Memory B cell (primary cell): ENCODE data around the gene SNRNP27.

Experiments used
- ATAC-seq: fragments of 150-1000 bp; cut with Tn5 transposase; 2 replicates; pipeline ENCODE4 v1.10.0; 2021; ENCODE audit warnings: low read depth, mild to moderate bottlenecking, moderate library complexity
- DNase-seq, 2 donors: peaks; one replicate each; pipeline ENCODE4 v3.0.0; 2022; ENCODE audit warnings: low spot score in 2 of 2
- H3K27ac Mint-ChIP-seq: one replicate; pipeline ENCODE4 v1.8.0; 2022; ENCODE audit warnings: mild to moderate bottlenecking, moderate library complexity, mixed read lengths
- H3K27me3 Mint-ChIP-seq: one replicate; pipeline ENCODE4 v1.8.0; 2022; ENCODE audit warnings: mixed read lengths
- H3K36me3 Mint-ChIP-seq: one replicate; pipeline ENCODE4 v1.8.0; 2022; ENCODE audit warnings: mild to moderate bottlenecking, mixed read lengths
- H3K4me1 Mint-ChIP-seq: one replicate; pipeline ENCODE4 v1.8.0; 2022; ENCODE audit warnings: mixed read lengths
- H3K4me3 Mint-ChIP-seq: one replicate; pipeline ENCODE4 v1.8.0; 2022; ENCODE audit warnings: mild to moderate bottlenecking, moderate library complexity, mixed read lengths
- H3K9me3 Mint-ChIP-seq: one replicate; pipeline ENCODE4 v1.8.0; 2022; ENCODE audit warnings: mixed read lengths

The SNRNP27 gene

DNA sequence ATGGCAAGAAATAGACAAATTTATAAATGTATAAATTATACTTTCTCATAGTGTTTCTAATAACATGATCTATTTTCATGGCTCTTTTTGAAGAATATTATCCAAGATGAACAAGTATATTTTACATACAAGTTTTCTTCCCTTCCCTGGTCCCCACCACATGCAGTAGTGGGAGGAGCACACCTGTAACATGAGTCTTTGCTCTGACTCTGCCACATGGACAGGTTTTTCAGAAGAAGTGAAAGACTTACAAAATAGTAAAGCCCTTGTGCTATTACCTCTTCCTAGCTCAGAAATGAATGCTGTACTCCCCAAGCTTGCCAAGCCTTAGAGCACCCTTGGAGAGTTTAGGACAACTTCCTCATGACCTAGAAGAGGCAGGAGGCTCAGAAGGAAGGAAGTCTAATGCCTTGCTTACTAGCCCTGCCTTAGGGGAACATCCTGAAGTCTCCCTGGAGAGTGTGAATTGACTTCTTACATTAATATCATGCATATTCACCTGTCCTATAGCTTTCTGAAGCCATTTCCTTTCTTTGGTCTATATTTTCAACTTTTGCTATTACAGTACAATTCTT, 39.6 kb downstream of the SNRNP27 start:
- DNase-seq (no peak), ATAC-seq (no peak)
- Mint-ChIP-seq H3K36me3 (peaks cover 23% of the 10 kb centered on the region), H3K9me3 (no peaks in the 10 kb centered on the region), H3K4me3 (no peak overlapping the region), H3K27me3 (no peaks in the 10 kb centered on the region), H3K27ac (no peak overlapping the region), H3K4me1 (peaks cover 6% of the 10 kb centered on the region)

DNA sequence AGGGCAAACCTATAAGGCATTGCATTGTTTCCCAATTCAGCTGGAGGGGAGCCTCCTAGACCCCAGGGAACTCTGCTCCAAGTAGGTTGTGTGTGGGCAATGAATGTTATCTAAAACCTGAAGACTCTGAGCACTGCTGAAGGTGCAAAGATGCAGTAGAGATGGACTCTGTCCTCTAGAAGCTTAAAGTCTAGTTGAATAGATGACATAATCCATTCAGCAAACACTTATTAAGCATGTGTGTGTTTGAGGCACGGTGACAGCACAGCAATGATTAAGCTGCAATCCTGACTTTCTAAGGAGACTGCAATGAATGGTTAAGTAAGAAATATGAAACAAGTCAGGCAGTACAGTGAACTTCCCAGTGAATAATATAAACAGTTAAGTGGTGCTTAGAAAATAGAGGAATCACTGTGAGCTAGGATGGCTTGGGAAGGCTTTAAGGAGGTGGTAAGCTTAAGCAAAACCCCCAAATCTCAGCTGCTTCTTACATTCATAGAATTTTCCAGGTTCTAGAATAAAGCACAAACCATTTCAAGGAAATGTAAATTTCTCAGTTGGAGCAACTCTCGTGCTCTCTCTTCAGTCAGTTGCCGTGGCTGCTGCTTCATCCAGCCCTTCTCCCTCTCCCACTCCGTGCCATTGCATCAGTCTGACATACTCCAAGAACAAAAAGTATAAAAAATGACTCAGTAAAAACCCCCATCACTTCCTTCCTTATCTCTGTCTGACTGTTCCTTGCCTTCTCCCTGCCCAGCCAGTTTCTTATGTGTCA, 40.3 kb downstream of the SNRNP27 start:
- no peaks in the 10 kb centered on the region for H3K27me3 Mint-ChIP-seq
- H3K9me3 Mint-ChIP-seq, result no peaks in the 10 kb centered on the region
- H3K4me3 Mint-ChIP-seq, result no peak overlapping the region
- peaks cover 6% of the 10 kb centered on the region for H3K4me1 Mint-ChIP-seq
- no peak for DNase-seq
- no peak overlapping the region for H3K27ac Mint-ChIP-seq
- peaks cover 30% of the 10 kb centered on the region for H3K36me3 Mint-ChIP-seq
- ATAC-seq, result no peak

DNA sequence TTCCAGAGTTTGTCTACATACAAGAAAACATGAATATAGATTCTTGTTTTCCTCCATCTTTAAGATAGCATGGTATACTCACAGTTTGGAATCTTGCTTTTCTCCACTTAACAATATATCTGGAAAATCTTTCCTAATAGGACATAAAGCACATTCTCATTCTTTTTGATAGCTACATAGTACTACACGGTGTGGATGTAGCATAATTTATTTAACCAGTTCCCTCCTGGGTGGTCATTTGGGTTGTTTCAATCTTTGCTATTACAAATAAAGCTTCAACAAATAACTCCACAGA, 40.8 kb downstream of the SNRNP27 start:
- no peak overlapping the region for H3K27ac Mint-ChIP-seq
- no peak overlapping the region for H3K4me3 Mint-ChIP-seq
- peaks cover 31% of the 10 kb centered on the region for H3K36me3 Mint-ChIP-seq
- peaks cover 6% of the 10 kb centered on the region for H3K4me1 Mint-ChIP-seq
- no peak for DNase-seq
- no peaks in the 10 kb centered on the region for H3K27me3 Mint-ChIP-seq
- no peaks in the 10 kb centered on the region for H3K9me3 Mint-ChIP-seq
- no peak for ATAC-seq

DNA sequence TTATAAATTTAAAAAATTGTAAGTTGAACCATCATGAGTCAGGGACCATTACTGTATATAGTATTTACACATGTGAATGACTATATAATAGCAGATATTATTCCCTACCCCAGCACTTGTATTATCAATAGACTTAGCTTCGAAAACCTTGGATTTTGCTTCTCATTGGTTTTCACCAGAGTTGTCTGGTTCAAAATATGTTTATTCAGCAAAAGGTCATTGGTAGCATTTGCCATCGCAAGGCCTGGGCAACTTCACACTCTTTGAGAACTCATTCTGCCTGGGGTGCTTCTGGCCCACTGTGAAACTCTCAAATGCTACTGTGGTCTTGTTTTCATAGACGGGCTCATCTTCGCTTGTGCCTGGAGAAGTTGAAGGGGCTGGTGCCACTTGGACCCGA, 41.3 kb downstream of the SNRNP27 start:
- Mint-ChIP-seq H3K4me1 (peaks cover 6% of the 10 kb centered on the region), H3K9me3 (no peaks in the 10 kb centered on the region), H3K36me3 (peaks cover 33% of the 10 kb centered on the region), H3K27me3 (no peaks in the 10 kb centered on the region), H3K27ac (no peak overlapping the region), H3K4me3 (no peak overlapping the region)
- no peak for ATAC-seq
- no peak for DNase-seq

GRCh38 chr2:69936906-69937305, 43.1 kb downstream of the SNRNP27 start:
- Mint-ChIP-seq H3K9me3 (no peaks in the 10 kb centered on the region), H3K4me1 (peaks cover 5% of the 10 kb centered on the region), H3K36me3 (peaks cover 35% of the 10 kb centered on the region), H3K27me3 (no peaks in the 10 kb centered on the region), H3K27ac (no peak overlapping the region), H3K4me3 (no peak overlapping the region)
- no peak for DNase-seq
- ATAC-seq, result no peak

- no peak overlapping the region for H3K27ac Mint-ChIP-seq
- DNase-seq (no peak), ATAC-seq (no peak)
- H3K4me3 Mint-ChIP-seq, result no peak overlapping the region
- peaks cover 36% of the 10 kb centered on the region for H3K36me3 Mint-ChIP-seq
- H3K27me3 Mint-ChIP-seq, result no peaks in the 10 kb centered on the region
- H3K4me1 Mint-ChIP-seq, result peaks cover 3% of the 10 kb centered on the region
- no peaks in the 10 kb centered on the region for H3K9me3 Mint-ChIP-seq
These were observed 44.2 kb downstream of the SNRNP27 start for GRCh38 chr2:69937968-69938367.

- ATAC-seq, result no peak
- Mint-ChIP-seq H3K27ac (no peak overlapping the region), H3K27me3 (no peaks in the 10 kb centered on the region), H3K36me3 (peaks cover 42% of the 10 kb centered on the region), H3K4me3 (no peak overlapping the region), H3K9me3 (no peaks in the 10 kb centered on the region), H3K4me1 (peaks cover 3% of the 10 kb centered on the region)
- no peak for DNase-seq
These were observed 46.0 kb downstream of the SNRNP27 start for GRCh38 chr2:69939722-69940121.

- H3K36me3 Mint-ChIP-seq, result peaks cover 38% of the 10 kb centered on the region
These were observed 46.9 kb downstream of the SNRNP27 start for GRCh38 chr2:69940691-69941090.

DNA sequence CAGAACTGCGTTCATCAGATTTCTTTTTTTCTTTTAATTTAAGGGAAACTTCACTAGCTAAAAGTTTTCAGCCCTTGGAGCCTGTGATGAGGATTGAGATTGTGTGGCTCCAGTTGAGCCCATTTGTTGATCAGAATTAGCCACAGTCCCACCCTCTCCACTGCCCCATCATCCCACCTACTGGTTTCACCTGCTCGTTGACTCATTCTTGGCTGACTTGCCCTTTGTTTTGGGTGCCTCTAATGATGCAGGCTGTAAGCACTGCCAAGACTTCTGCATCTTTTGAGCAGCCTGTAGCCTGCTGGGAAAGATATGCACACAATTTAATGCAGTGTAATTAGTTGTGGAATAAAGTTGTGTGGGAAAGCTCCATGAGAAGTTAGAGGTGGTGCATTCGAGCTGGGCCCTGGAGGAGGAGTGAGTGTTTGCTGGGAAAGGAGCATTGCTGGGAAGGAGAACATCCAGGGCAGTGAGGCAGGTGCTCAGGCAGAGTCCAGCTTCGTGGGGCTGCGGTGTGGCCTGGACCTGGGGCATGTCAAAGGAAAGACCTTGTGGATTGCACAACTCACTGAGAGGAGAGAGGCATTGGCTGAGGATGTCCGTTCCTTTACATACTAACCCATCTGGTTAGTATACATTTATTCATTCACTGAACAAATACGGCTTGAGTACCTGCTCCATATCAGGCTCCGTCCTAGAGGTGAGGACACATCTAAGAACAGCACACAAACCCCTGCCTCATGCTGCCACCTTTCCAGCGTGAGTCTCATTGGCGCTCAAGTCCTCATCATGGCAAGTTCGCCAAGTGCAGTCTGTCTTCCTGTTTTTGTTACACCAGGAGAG, 49.5 kb downstream of the SNRNP27 start:
- DNase-seq (no peak), ATAC-seq (no peak)
- Mint-ChIP-seq H3K27me3 (no peaks in the 10 kb centered on the region), H3K4me1 (peaks cover 8% of the 10 kb centered on the region), H3K9me3 (no peaks in the 10 kb centered on the region), H3K36me3 (peaks cover 24% of the 10 kb centered on the region), H3K27ac (no peak overlapping the region), H3K4me3 (no peak overlapping the region)

More at GRCh38 chr2:69940691-69941090, 46.9 kb downstream of the SNRNP27 start:
- H3K4me3 Mint-ChIP-seq, result no peak overlapping the region
- no peaks in the 10 kb centered on the region for H3K27me3 Mint-ChIP-seq
- ATAC-seq, result no peak
- H3K27ac Mint-ChIP-seq, result no peak overlapping the region
- H3K4me1 Mint-ChIP-seq, result peaks cover 3% of the 10 kb centered on the region
- H3K9me3 Mint-ChIP-seq, result no peaks in the 10 kb centered on the region
- DNase-seq, result no peak

DNA sequence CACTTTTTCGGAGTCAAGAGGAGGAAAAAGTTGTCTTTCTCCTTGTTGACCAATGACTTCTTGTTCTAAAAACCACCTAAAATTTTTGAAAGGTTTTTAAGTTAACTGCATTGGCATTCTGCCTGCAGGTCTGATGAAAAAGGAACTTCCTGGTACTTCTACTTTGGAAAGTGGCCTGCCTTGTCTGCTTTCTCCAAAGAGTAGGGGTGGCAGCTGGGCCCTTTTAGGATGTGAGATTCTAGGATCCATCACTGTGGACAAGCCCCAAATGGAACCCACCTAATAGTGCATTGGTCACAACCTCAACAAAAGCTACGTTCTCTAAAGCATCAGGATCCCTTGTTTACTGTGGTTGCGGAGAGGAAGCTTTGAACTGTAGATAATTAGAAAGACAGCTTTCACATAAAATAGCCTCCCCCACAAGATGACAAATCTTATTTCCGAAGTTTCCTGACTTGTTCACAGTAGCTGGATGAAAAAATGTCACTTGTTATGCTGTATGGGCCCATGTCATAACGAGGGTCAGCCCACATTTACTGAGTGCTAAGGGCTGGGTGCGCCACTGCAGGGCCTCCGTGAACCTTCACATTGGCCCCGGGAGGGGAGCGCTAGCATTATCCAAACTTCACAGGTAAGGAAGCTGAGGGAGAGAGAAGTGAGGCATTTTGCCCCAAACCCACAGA, 50.2 kb downstream of the SNRNP27 start:
- DNase-seq (no peak), ATAC-seq (no peak)
- Mint-ChIP-seq H3K9me3 (no peaks in the 10 kb centered on the region), H3K4me1 (peaks cover 8% of the 10 kb centered on the region), H3K27me3 (no peaks in the 10 kb centered on the region), H3K36me3 (peaks cover 16% of the 10 kb centered on the region), H3K27ac (no peak overlapping the region), H3K4me3 (no peak overlapping the region)

GRCh38 chr2:69944756-69945155, 51.0 kb downstream of the SNRNP27 start:
- ATAC-seq (no peak), DNase-seq (no peak)
- Mint-ChIP-seq H3K9me3 (no peaks in the 10 kb centered on the region), H3K4me3 (no peak overlapping the region), H3K36me3 (peaks cover 10% of the 10 kb centered on the region), H3K4me1 (peaks cover 8% of the 10 kb centered on the region), H3K27me3 (no peaks in the 10 kb centered on the region), H3K27ac (no peak overlapping the region)

DNA sequence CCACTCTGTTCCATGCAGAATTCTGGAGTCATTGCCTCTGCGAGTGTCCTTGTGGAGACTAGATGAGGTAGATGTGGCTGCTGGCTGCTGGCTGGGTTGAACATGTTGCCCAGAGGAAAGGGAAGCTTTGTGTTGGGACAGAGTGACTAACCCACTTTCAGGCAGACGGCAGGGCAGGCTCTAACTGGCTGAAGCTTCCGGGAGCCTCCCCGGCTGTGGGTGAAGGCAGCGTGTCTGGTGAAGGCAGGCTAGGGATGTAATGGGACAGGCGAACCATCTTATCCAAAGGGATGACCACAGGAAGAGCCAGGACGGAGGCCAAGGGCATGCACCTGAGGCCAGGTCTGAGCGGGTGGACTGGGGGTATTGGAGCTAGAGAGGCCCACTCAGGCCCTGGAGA, 51.7 kb downstream of the SNRNP27 start:
- no peaks in the 10 kb centered on the region for H3K27me3 Mint-ChIP-seq
- no peak overlapping the region for H3K4me3 Mint-ChIP-seq
- H3K4me1 Mint-ChIP-seq, result peaks cover 8% of the 10 kb centered on the region
- no peak for DNase-seq
- no peak overlapping the region for H3K27ac Mint-ChIP-seq
- peaks cover 10% of the 10 kb centered on the region for H3K36me3 Mint-ChIP-seq
- H3K9me3 Mint-ChIP-seq, result no peaks in the 10 kb centered on the region
- no peak for ATAC-seq

GRCh38 chr2:69945941-69946340, 52.2 kb downstream of the SNRNP27 start:
- peaks cover 8% of the 10 kb centered on the region for H3K4me1 Mint-ChIP-seq
- DNase-seq (no peak), ATAC-seq (no peak)
- no peaks in the 10 kb centered on the region for H3K27me3 Mint-ChIP-seq
- H3K9me3 Mint-ChIP-seq, result no peaks in the 10 kb centered on the region
- H3K4me3 Mint-ChIP-seq, result no peak overlapping the region
- H3K27ac Mint-ChIP-seq, result no peak overlapping the region
- H3K36me3 Mint-ChIP-seq, result peaks cover 10% of the 10 kb centered on the region
